WTC11 (cell line): ENCODE measurements around the gene FBXO42. TPM values are rescaled to one million over a fixed set of nuclear protein-coding genes. Genes with fewer than 3 reads are reported as not detected.

Source experiments
- ATAC-seq: fragments of 200-7000 bp; cut with Tn5 transposase; 2 replicates; pipeline ENCODE4 v1.10.0; 2021; ENCODE audit warnings: mild to moderate bottlenecking, moderate library complexity
- CTCF ChIA-PET: fragments of 300-600 bp; sonication (Branson Sonifier 250); formaldehyde crosslinking; loops from one replicate; lab custom pipeline; 2021; ENCODE audit warnings: antibody characterized with exemption; lab: Charles Lee
- POLR2A ChIA-PET: fragments of 350-600 bp; sonication (Branson Sonifier 250); formaldehyde crosslinking; loops from one replicate; lab custom pipeline; 2021; ENCODE audit warnings: antibody characterized with exemption; lab: Charles Lee
- DNase-seq: peaks from one replicate; pipeline ENCODE4 v3.0.0; 2021; ENCODE audit warnings: low spot score
- H3K27ac Mint-ChIP-seq: 2 replicates; pipeline ENCODE4 v1.8.0; 2021; ENCODE audit warnings: mixed read lengths
- H3K27me3 Mint-ChIP-seq: 2 replicates; pipeline ENCODE4 v1.8.0; 2021; ENCODE audit warnings: low read depth, mild to moderate bottlenecking, moderate library complexity, mixed read lengths
- H3K36me3 Mint-ChIP-seq: 2 replicates; pipeline ENCODE4 v1.8.0; 2021; ENCODE audit warnings: mixed read lengths
- H3K4me1 Mint-ChIP-seq: 2 replicates; pipeline ENCODE4 v1.8.0; 2022; ENCODE audit warnings: mixed read lengths
- H3K4me3 Mint-ChIP-seq: 2 replicates; pipeline ENCODE4 v1.8.0; 2021; ENCODE audit warnings: mild to moderate bottlenecking, moderate library complexity, mixed read lengths
- H3K9me3 Mint-ChIP-seq: 2 replicates; pipeline ENCODE4 v1.8.0; 2021; ENCODE audit warnings: mixed read lengths
- AR ChIP-seq: fragments of 250-450 bp; sonication (Bioruptor Pico); IDR thresholded peaks from 2 replicates; pipeline ENCODE4 v1.9.0; 2021; ENCODE audit warnings: mild to moderate bottlenecking
- ATF6 ChIP-seq: sonication (generic); formaldehyde crosslinking; IDR thresholded peaks from 2 replicates; pipeline ENCODE4 v1.8.1; 2023; ENCODE audit warnings: mild to moderate bottlenecking, missing genetic modification reagents
- CREB1 ChIP-seq: sonication (generic); formaldehyde crosslinking; IDR thresholded peaks from 2 replicates; pipeline ENCODE4 v1.8.0; 2023; ENCODE audit warnings: mild to moderate bottlenecking, missing genetic modification reagents
- HMGA2 ChIP-seq: fragments of 250-450 bp; sonication (Bioruptor Pico); IDR thresholded peaks from 2 replicates; pipeline ENCODE4 v1.4.0; 2021; ENCODE audit warnings: mild to moderate bottlenecking, moderate library complexity
- HMGXB4 ChIP-seq: sonication (generic); formaldehyde crosslinking; IDR thresholded peaks from 2 replicates; pipeline ENCODE4 v1.8.1; 2023; ENCODE audit warnings: mild to moderate bottlenecking, moderate library complexity, missing genetic modification reagents
- MXD4 ChIP-seq: fragments of 250-450 bp; sonication (Bioruptor Pico); IDR thresholded peaks from 2 replicates; pipeline ENCODE4 v1.8.0; 2021; ENCODE audit warnings: mild to moderate bottlenecking, moderate library complexity, borderline replicate concordance
- NR3C1 ChIP-seq: sonication (generic); formaldehyde crosslinking; conservative IDR thresholded peaks from 2 replicates; pipeline ENCODE4 v1.8.1; 2023; ENCODE audit warnings: low read depth, mild to moderate bottlenecking, missing genetic modification reagents
- SMAD3 ChIP-seq: sonication (generic); formaldehyde crosslinking; IDR thresholded peaks from 2 replicates; pipeline ENCODE4 v1.8.0; 2022; ENCODE audit warnings: missing genetic modification reagents, mild to moderate bottlenecking, borderline replicate concordance
- SMAD4 ChIP-seq: sonication (generic); formaldehyde crosslinking; IDR thresholded peaks from 2 replicates; pipeline ENCODE4 v1.8.0; 2022; ENCODE audit warnings: mild to moderate bottlenecking, missing genetic modification reagents
- ZNF121 ChIP-seq: sonication (generic); formaldehyde crosslinking; IDR thresholded peaks from 2 replicates; pipeline ENCODE4 v1.8.0; 2023; ENCODE audit warnings: missing genetic modification reagents
- ZNF263 ChIP-seq: sonication (generic); formaldehyde crosslinking; IDR thresholded peaks from 2 replicates; pipeline ENCODE4 v1.8.1; 2022; ENCODE audit warnings: low read depth, mild to moderate bottlenecking, moderate library complexity, missing genetic modification reagents
- ZNF423 ChIP-seq: fragments of 250-450 bp; sonication (Bioruptor Pico); IDR thresholded peaks from 2 replicates; pipeline ENCODE4 v2.1.2; 2022; ENCODE audit warnings: mild to moderate bottlenecking, moderate library complexity
- ZNF671 ChIP-seq: fragments of 250-450 bp; sonication (Bioruptor Pico); IDR thresholded peaks from 2 replicates; pipeline ENCODE4 v1.8.0; 2021; ENCODE audit warnings: mild to moderate bottlenecking
- total RNA-seq: library from RNA; stranded (reverse); gene quantifications from 3 replicates; pipeline ENCODE4 v1.2.3, GENCODE V29; 2021
- TF ChIP-seq, protein P1 (sequence below): sonication (generic); formaldehyde crosslinking; IDR thresholded peaks from 2 replicates; pipeline ENCODE4 v1.8.1; 2023; ENCODE audit warnings: mild to moderate bottlenecking, missing genetic modification reagents, borderline replicate concordance
- TF ChIP-seq, protein P2 (sequence below): fragments of 250-450 bp; sonication (Bioruptor Pico); IDR thresholded peaks from 2 replicates; pipeline ENCODE4 v2.1.2; 2022; ENCODE audit warnings: mild to moderate bottlenecking, moderate library complexity

The FBXO42 gene
- total RNA-seq, 1 experiment from 2014 or later = 17.5 TPM

GRCh38 chr1:16352842-16353535 is 709 bp upstream of the FBXO42 start (continued):
- TF ChIP-seq AR (CRISPR knock-in tag) = no peak

DNA sequence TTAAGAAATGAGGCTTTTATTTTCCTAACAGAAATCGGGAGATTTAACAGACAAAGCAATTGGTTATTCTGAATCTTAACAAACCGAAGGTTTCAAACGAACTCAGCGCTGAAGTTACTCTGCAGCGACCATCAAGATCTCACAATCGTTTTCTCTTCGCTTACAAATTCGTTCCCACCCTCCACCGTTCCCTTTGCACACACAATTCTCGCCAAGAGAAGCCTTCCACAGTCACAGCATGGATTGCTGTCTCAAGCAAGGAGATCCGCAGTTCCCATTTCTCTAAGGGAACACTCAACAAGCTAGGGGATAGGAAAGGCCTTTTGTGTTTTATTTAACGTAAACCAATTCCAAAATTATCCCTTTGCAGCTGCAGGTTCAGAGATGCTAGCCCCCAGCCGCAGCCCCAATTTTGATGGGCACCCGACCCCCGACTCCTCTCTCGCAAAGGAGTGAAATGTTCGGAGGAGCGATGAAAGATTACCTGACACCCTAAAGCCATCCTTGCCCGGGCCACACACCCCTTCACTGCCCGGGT is 755 bp downstream of the FBXO42 start:
- TF ChIP-seq ZNF263 (no peak), SMAD4 (CRISPR knock-in tag) (no peak), SMAD3 (no peak), HMGA2 (CRISPR knock-in tag) (no peak), ZNF423 (CRISPR knock-in tag) (no peak), CREB1 (CRISPR knock-in tag) (no peak), ZNF121 (CRISPR knock-in tag) (no peak), HMGXB4 (CRISPR knock-in tag) (no peak), AR (CRISPR knock-in tag) (no peak), ZNF671 (CRISPR knock-in tag) (no peak), MXD4 (no peak), NR3C1 (no peak), ATF6 (CRISPR knock-in tag) (no peak)
- TF ChIP-seq, protein P1, sequence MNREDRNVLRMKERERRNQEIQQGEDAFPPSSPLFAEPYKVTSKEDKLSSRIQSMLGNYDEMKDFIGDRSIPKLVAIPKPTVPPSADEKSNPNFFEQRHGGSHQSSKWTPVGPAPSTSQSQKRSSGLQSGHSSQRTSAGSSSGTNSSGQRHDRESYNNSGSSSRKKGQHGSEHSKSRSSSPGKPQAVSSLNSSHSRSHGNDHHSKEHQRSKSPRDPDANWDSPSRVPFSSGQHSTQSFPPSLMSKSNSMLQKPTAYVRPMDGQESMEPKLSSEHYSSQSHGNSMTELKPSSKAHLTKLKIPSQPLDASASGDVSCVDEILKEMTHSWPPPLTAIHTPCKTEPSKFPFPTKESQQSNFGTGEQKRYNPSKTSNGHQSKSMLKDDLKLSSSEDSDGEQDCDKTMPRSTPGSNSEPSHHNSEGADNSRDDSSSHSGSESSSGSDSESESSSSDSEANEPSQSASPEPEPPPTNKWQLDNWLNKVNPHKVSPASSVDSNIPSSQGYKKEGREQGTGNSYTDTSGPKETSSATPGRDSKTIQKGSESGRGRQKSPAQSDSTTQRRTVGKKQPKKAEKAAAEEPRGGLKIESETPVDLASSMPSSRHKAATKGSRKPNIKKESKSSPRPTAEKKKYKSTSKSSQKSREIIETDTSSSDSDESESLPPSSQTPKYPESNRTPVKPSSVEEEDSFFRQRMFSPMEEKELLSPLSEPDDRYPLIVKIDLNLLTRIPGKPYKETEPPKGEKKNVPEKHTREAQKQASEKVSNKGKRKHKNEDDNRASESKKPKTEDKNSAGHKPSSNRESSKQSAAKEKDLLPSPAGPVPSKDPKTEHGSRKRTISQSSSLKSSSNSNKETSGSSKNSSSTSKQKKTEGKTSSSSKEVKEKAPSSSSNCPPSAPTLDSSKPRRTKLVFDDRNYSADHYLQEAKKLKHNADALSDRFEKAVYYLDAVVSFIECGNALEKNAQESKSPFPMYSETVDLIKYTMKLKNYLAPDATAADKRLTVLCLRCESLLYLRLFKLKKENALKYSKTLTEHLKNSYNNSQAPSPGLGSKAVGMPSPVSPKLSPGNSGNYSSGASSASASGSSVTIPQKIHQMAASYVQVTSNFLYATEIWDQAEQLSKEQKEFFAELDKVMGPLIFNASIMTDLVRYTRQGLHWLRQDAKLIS (CRISPR knock-in tag) = no peak
- TF ChIP-seq, protein P2, sequence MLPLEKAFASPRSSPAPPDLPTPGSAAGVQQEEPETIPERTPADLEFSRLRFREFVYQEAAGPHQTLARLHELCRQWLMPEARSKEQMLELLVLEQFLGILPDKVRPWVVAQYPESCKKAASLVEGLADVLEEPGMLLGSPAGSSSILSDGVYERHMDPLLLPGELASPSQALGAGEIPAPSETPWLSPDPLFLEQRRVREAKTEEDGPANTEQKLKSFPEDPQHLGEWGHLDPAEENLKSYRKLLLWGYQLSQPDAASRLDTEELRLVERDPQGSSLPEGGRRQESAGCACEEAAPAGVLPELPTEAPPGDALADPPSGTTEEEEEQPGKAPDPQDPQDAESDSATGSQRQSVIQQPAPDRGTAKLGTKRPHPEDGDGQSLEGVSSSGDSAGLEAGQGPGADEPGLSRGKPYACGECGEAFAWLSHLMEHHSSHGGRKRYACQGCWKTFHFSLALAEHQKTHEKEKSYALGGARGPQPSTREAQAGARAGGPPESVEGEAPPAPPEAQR (CRISPR knock-in tag) = no peak
- no peak for DNase-seq
- CTCF ChIA-PET = interaction anchor here (0.6 to 4.6 kb wide), 5 partner anchors 12 to 89 kb away, joined by 3 to 61 read pairs (median 4); partner anchors contain the start of gene NECAP2
- POLR2A ChIA-PET = interaction anchor here (0.7 to 1.6 kb wide), 2 partner anchors 17 to 144 kb away, joined by 3 read pairs; no protein-coding TSS in a partner anchor
- H3K4me1 Mint-ChIP-seq = peaks cover 21% of the 10 kb centered on the region
- peak overlapping the region; percentile 95 for H3K4me3 Mint-ChIP-seq
- no peaks in the 10 kb centered on the region for H3K27me3 Mint-ChIP-seq
- no peak; the same call in 1 of the 2 replicates for ATAC-seq
- H3K27ac Mint-ChIP-seq = peak overlapping the region; percentile 86
- H3K36me3 Mint-ChIP-seq = no peaks in the 10 kb centered on the region
- no peaks in the 10 kb centered on the region for H3K9me3 Mint-ChIP-seq
